Tibial nerve (tissue), 4 donors: ENCODE data around the gene MEFV.

ENCODE experiments used
- EP300 ChIP-seq, 2 donors: sonication (generic); formaldehyde crosslinking; IDR thresholded peaks; one replicate each; pipeline ENCODE4 v1.6.1; 2017; ENCODE audit warnings: antibody characterized with exemption in 2 of 2, mild to moderate bottlenecking in 1 of 2
- TF ChIP-seq, protein P1 (sequence below), 5 experiments: fragments of 200-600 bp in 3 of 5; fragments of 450-650 bp in 2 of 5; sonication (generic) in 3 of 5; IDR thresholded peaks; one replicate each; pipeline ENCODE4 v1.5.1; 2016 to 2019; ENCODE audit warnings: antibody characterized with exemption in 5 of 5, mild to moderate bottlenecking in 3 of 5, moderate library complexity in 2 of 5

GRCh38 chr16:3274947-3275346 lies 18.5 kb upstream of the MEFV start:
- TF ChIP-seq, protein P1, sequence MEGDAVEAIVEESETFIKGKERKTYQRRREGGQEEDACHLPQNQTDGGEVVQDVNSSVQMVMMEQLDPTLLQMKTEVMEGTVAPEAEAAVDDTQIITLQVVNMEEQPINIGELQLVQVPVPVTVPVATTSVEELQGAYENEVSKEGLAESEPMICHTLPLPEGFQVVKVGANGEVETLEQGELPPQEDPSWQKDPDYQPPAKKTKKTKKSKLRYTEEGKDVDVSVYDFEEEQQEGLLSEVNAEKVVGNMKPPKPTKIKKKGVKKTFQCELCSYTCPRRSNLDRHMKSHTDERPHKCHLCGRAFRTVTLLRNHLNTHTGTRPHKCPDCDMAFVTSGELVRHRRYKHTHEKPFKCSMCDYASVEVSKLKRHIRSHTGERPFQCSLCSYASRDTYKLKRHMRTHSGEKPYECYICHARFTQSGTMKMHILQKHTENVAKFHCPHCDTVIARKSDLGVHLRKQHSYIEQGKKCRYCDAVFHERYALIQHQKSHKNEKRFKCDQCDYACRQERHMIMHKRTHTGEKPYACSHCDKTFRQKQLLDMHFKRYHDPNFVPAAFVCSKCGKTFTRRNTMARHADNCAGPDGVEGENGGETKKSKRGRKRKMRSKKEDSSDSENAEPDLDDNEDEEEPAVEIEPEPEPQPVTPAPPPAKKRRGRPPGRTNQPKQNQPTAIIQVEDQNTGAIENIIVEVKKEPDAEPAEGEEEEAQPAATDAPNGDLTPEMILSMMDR (IDR thresholded peaks at IDR 0.05): no peak
- no peak for TF ChIP-seq EP300 (IDR thresholded peaks at IDR 0.05)
